Lung (tissue), 12 donors: ENCODE data around the gene BORCS8. TPM values are rescaled to one million over a fixed set of nuclear protein-coding genes. Genes with fewer than 3 reads are reported as not detected.
"Not testable (repeated sequence)": the region's sequence is repeated elsewhere in the genome, so short reads cannot be mapped to it uniquely, and the experiment has no call there.

Experiments
- ATAC-seq: fragments of 200-7000 bp; cut with Tn5 transposase; one replicate; pipeline ENCODE4 v1.9.1; 2020; ENCODE audit warnings: moderate number of reproducible peaks; ENCODE audit not compliant: insufficient read depth, low FRiP score
- DNase-seq, 3 donors: peaks; one replicate each; pipeline ENCODE4 v3.0.0-alpha.2; 2013 to 2017
- H3K27ac ChIP-seq, 2 donors: one replicate each; pipeline ENCODE4 v1.5.1; 2013; ENCODE audit warnings: mild to moderate bottlenecking in 2 of 2, moderate library complexity in 2 of 2, control low read depth in 1 of 2, inconsistent platforms in 1 of 2, low read depth in 1 of 2, low read length in 1 of 2
- H3K27me3 ChIP-seq, 3 donors: one replicate each; pipeline ENCODE4 v1.5.1; 2013; ENCODE audit warnings: low read length in 2 of 3; ENCODE audit not compliant: control insufficient read depth in 3 of 3, insufficient read depth in 3 of 3
- H3K36me3 ChIP-seq, 4 donors: one replicate each; pipeline ENCODE4 v1.5.1; 2013; ENCODE audit warnings: low read length in 4 of 4, mild to moderate bottlenecking in 1 of 4, moderate library complexity in 1 of 4; ENCODE audit not compliant: control insufficient read depth in 4 of 4, insufficient read depth in 4 of 4
- H3K4me1 ChIP-seq, 5 donors: one replicate each; pipeline ENCODE4 v1.5.1; 2013; ENCODE audit warnings: low read length in 5 of 5, mild to moderate bottlenecking in 2 of 5, moderate library complexity in 1 of 5; ENCODE audit not compliant: control insufficient read depth in 5 of 5, insufficient read depth in 5 of 5
- H3K4me3 ChIP-seq: one replicate; pipeline ENCODE4 v1.5.1; 2013; ENCODE audit warnings: mild to moderate bottlenecking, control low read depth, moderate library complexity
- H3K9ac ChIP-seq, 2 donors: one replicate each; pipeline ENCODE4 v1.5.1; 2013; ENCODE audit warnings: low read length in 2 of 2, control low read depth in 1 of 2; ENCODE audit not compliant: insufficient read depth in 1 of 2
- H3K9me3 ChIP-seq, 4 donors: one replicate each; pipeline ENCODE4 v1.5.1; 2013; ENCODE audit warnings: low read length in 3 of 4, mild to moderate bottlenecking in 1 of 4, moderate library complexity in 1 of 4; ENCODE audit not compliant: control insufficient read depth in 4 of 4, insufficient read depth in 3 of 4
- CTCF ChIP-seq: IDR thresholded peaks from 2 replicates; pipeline ENCODE4 v1.5.1; 2012; ENCODE audit warnings: mild to moderate bottlenecking; ENCODE audit errors: control extremely low read depth, extremely low read depth
- WGBS, 2 donors: extraction: QIAGEN DNeasy Blood & Tissue Kit; methylation state at CpG; one replicate each; pipeline ENCODE4 v1.1.7; 2013; 5-methylcytosine and 5-hydroxymethylcytosine counted together
- polyA plus RNA-seq, 2 donors: library from polyadenylated mRNA; stranded (reverse); fragments of 200-250 nt; gene quantifications; one replicate each; pipeline ENCODE4 v1.2.1, GENCODE V29; 2013
- total RNA-seq, 2 donors: library from RNA; depleted of rRNA in 1 of 2; stranded (reverse); fragments of >200 nt in 1 of 2; gene quantifications; one replicate each; pipeline ENCODE4 v1.2.1, GENCODE V29; 2014 to 2021
- donor health status: control.
- donor health status: control.
- donor health status: Bipolar disorder and iron deficiency.
- donor health status: healthy.
- donor health status: DM: yes; HTN: yes; CAD: no.

BORCS8 gene
- total and polyA plus RNA-seq, 4 donors, result 10.0 to 41.4 (median 34.2) TPM

DNA sequence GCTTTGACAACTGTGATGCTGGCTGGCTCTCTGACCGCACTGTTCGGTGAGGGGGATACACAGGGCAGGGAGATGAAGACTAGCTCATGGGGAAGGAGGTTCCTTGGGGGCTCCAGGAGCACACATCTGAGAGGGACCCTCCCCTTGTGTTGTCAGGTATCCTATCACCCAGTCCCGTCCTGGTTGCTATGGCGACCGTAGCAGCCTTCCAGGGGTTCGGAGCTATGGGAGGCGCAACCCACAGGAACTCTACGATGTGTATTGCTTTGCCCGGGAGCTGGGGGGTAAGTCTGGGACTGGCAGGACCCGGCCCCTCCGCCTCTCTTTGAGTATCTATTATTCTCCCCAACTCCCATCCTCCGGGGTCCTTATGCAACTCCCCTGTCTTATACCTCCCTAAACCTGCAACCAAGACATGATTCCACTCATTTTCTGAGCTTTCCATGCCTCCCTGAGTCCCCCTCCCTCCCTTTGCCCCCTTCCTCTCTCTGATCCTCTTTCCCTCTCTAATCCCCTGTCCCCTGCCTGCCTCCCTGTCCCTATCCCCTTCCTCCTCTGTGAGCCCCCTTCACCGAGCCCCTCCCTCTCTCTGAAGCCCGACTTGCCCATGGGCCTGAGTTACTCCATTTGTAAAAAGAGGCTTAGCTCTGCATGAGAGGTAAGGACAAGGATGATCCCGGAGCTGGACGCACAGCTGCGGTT is 32.3 kb upstream of the BORCS8 start:
- Histone ChIP-seq H3K9ac (no peak overlapping the region), H3K4me1 (peaks cover 0 to 7% (median 0%) of the 10 kb centered on the region in 5 donors), H3K4me3 (no peak overlapping the region), H3K9me3 (no peaks in the 10 kb centered on the region), H3K27ac (no peak overlapping the region), H3K27me3 (peaks cover 4 to 19% (median 12%) of the 10 kb centered on the region in 3 donors), H3K36me3 (no peaks in the 10 kb centered on the region)
- no peak for DNase-seq
- no peak for TF ChIP-seq CTCF
- 66 to 68% methylated on average over 17 of the region's 17 CpGs for WGBS, 2 donors
- no peak for ATAC-seq

GRCh38 chr19:19223636-19224035 is 31.7 kb upstream of the BORCS8 start:
- Histone ChIP-seq H3K9me3 (no peaks in the 10 kb centered on the region), H3K4me1 (peaks cover 0 to 5% (median 0%) of the 10 kb centered on the region in 5 donors), H3K36me3 (no peaks in the 10 kb centered on the region), H3K9ac (no peak overlapping the region), H3K4me3 (no peak overlapping the region), H3K27ac (no peak overlapping the region), H3K27me3 (peaks cover 4 to 19% (median 12%) of the 10 kb centered on the region in 3 donors)
- 72 to 80% methylated on average over 6 of the region's 6 CpGs for WGBS, 2 donors
- no peak for DNase-seq
- TF ChIP-seq CTCF, result no peak
- no peak for ATAC-seq

GRCh38 chr19:19223060-19223459 is 31.1 kb upstream of the BORCS8 start:
- H3K9ac ChIP-seq, result no peak overlapping the region
- no peak overlapping the region for H3K27ac ChIP-seq
- no peaks in the 10 kb centered on the region for H3K9me3 ChIP-seq
- H3K36me3 ChIP-seq, result no peaks in the 10 kb centered on the region
- peaks cover 4 to 19% (median 8%) of the 10 kb centered on the region in 3 donors for H3K27me3 ChIP-seq
- no peak overlapping the region for H3K4me3 ChIP-seq
- 84 to 94% methylated on average over 5 of the region's 5 CpGs for WGBS, 2 donors
- DNase-seq, result no peak
- TF ChIP-seq CTCF, result no peak
- H3K4me1 ChIP-seq, result peaks cover 0 to 5% (median 0%) of the 10 kb centered on the region in 5 donors
- ATAC-seq, result no peak

DNA sequence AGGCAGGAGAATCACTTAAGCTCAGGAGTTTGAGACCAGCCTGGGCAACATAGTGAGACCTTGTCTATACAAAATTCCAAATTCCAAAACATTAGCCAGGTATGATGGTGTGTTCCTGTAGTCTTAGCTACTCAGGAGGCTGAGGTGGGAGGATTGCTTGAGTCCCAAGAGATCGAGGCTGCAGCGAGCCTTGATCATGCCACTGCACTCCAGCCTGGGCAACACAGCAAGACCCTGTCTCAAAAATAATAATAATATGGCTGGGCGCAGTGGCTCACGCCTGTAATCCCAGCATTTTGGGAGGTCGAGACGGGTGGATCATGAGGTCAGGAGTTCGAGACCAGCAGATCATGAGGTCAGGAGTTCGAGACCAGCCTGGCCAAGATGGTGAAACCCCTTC is 29.0 kb upstream of the BORCS8 start:
- not testable (repeated sequence) for H3K4me3 ChIP-seq, H3K9me3 ChIP-seq, ATAC-seq, H3K4me1 ChIP-seq, H3K27ac ChIP-seq, H3K9ac ChIP-seq, H3K36me3 ChIP-seq, DNase-seq
- peaks cover 0 to 19% (median 4%) of the 10 kb centered on the region in 3 donors for H3K27me3 ChIP-seq
- 81 to 93% methylated on average over 8 of the region's 8 CpGs for WGBS, 2 donors
